Ascending aorta (tissue), 2 donors: Measurements from ENCODE around the gene ZAR1. TPM values are rescaled to one million over a fixed set of nuclear protein-coding genes. Genes with fewer than 3 reads are reported as not detected.

Experiments used
- DNase-seq, 2 donors: peaks; one replicate each; pipeline ENCODE4 v3.0.0-alpha.2; 2019; ENCODE audit warnings: low spot score in 2 of 2
- H3K27ac ChIP-seq, 2 donors: fragments of 200-600 bp; sonication (generic); one replicate each; pipeline ENCODE4 v1.5.1; 2016 to 2017; ENCODE audit warnings: mild to moderate bottlenecking in 1 of 2
- H3K27me3 ChIP-seq: fragments of 200-600 bp; sonication (generic); one replicate; pipeline ENCODE4 v1.5.1; 2017
- H3K36me3 ChIP-seq, 2 donors: fragments of 200-600 bp; sonication (generic); one replicate each; pipeline ENCODE4 v1.5.1; 2016
- H3K4me1 ChIP-seq, 2 donors: fragments of 200-600 bp; sonication (generic); one replicate each; pipeline ENCODE4 v1.5.1; 2016 to 2017; ENCODE audit warnings: mild to moderate bottlenecking in 1 of 2
- H3K4me3 ChIP-seq, 2 donors: fragments of 200-600 bp; sonication (generic); one replicate each; pipeline ENCODE4 v1.5.1; 2016 to 2017; ENCODE audit warnings: mild to moderate bottlenecking in 1 of 2
- H3K9me3 ChIP-seq, 2 donors: fragments of 200-600 bp; sonication (generic); one replicate each; pipeline ENCODE4 v1.5.1; 2016
- CTCF ChIP-seq, 3 experiments: fragments of 200-600 bp in 2 of 3; fragments of 450-650 bp in 1 of 3; sonication (generic) in 2 of 3; IDR thresholded peaks; one replicate each; pipeline ENCODE4 v1.5.1; 2016 to 2019; ENCODE audit warnings: antibody characterized with exemption in 3 of 3, mild to moderate bottlenecking in 1 of 3, moderate library complexity in 1 of 3
- intact Hi-C: fragments of 100-400 bp; cut with DNase I; formaldehyde crosslinking; loops from one replicate; pipeline ENCODE4 v1.15.1; 2023
- total RNA-seq: library from RNA; depleted of rRNA; stranded (reverse); fragments of >200 nt; gene quantifications from one replicate; pipeline ENCODE4 v1.1.0, GENCODE V29; 2016

Gene ZAR1
- total RNA-seq, 1 donor from 2014 or later: 1.4 TPM

- peak within 1 kb of the TSS; percentile 55 to 58 for H3K4me3 ChIP-seq
Observed at GRCh38 chr4:48483006-48483776, 6.9 kb upstream of the ZAR1 start, which contains the start of gene SLC10A4. TSS of gene SLC10A4 (plus strand) at chr4:48483343. CDS start at chr4:48483562, 219 bp downstream.

GRCh38 chr4:48483777-48484493, 6.1 kb upstream of the ZAR1 start:
- no peak overlapping the region for H3K27ac ChIP-seq

More at GRCh38 chr4:48483006-48483776, 6.9 kb upstream of the ZAR1 start, which contains the start of gene SLC10A4:
- Histone ChIP-seq H3K27ac (no peak within 1 kb of the TSS), H3K4me1 (peaks cover 3 to 5% of the 10 kb centered on the region in 2 donors), H3K27me3 (peaks cover 9% of the 10 kb centered on the region), H3K36me3 (no peaks in the 10 kb centered on the region), H3K9me3 (no peaks in the 10 kb centered on the region)
- no peak for DNase-seq
- intact Hi-C loops: no loop called here
- TF ChIP-seq CTCF (IDR thresholded peaks at IDR 0.05): no peak

GRCh38 chr4:48484494-48485168, 5.4 kb upstream of the ZAR1 start:
- H3K9me3 ChIP-seq: no peaks in the 10 kb centered on the region
- H3K4me3 ChIP-seq: no peak overlapping the region
- no peak for DNase-seq
- TF ChIP-seq CTCF (IDR thresholded peaks at IDR 0.05): no peak
- H3K36me3 ChIP-seq: no peaks in the 10 kb centered on the region
- H3K27me3 ChIP-seq: peaks cover 9% of the 10 kb centered on the region
- intact Hi-C loops: no loop called here
- no peak overlapping the region for H3K27ac ChIP-seq
- peaks cover under 1 to 5% of the 10 kb centered on the region in 2 donors for H3K4me1 ChIP-seq

More at GRCh38 chr4:48483777-48484493, 6.1 kb upstream of the ZAR1 start:
- intact Hi-C loops: no loop called here
- Histone ChIP-seq H3K4me3 (peak overlapping the region; percentile 55 to 58), H3K9me3 (no peaks in the 10 kb centered on the region), H3K4me1 (peaks cover 3 to 5% of the 10 kb centered on the region in 2 donors), H3K36me3 (no peaks in the 10 kb centered on the region), H3K27me3 (peaks cover 9% of the 10 kb centered on the region)
- DNase-seq: no peak
- TF ChIP-seq CTCF (IDR thresholded peaks at IDR 0.05): no peak

- Histone ChIP-seq H3K4me3 (peak overlapping the region; percentile 49 to 56), H3K27ac (no peak overlapping the region), H3K4me1 (peaks cover 0 to 5% of the 10 kb centered on the region in 2 donors), H3K36me3 (no peaks in the 10 kb centered on the region), H3K27me3 (peaks cover 9% of the 10 kb centered on the region), H3K9me3 (no peaks in the 10 kb centered on the region)
- no peak for TF ChIP-seq CTCF (IDR thresholded peaks at IDR 0.05)
- intact Hi-C loops: loop anchor here (10.0 kb wide), 1 partner anchor 165 kb away; no protein-coding TSS in a partner anchor
- no peak for DNase-seq
Observed at GRCh38 chr4:48489683-48490011, 405 bp upstream of the ZAR1 start.

GRCh38 chr4:48490680-48491513, 845 bp downstream of the ZAR1 start:
- Histone ChIP-seq H3K27me3 (peaks cover 9% of the 10 kb centered on the region), H3K27ac (no peak overlapping the region), H3K9me3 (no peaks in the 10 kb centered on the region), H3K4me1 (peaks cover 0 to 5% of the 10 kb centered on the region in 2 donors), H3K36me3 (no peaks in the 10 kb centered on the region), H3K4me3 (peak overlapping the region; percentile 49 to 56)
- intact Hi-C loops: loop anchor here (10.0 kb wide), 1 partner anchor 166 kb away; no protein-coding TSS in a partner anchor
- TF ChIP-seq CTCF (IDR thresholded peaks at IDR 0.05): no peak
- DNase-seq: no peak
